AG04450 (cell line): ENCODE measurements around the gene FAM131C. TPM values are rescaled to one million over a fixed set of nuclear protein-coding genes. Genes with fewer than 3 reads are reported as not detected.
"Not testable (repeated sequence)": the region's sequence is repeated elsewhere in the genome, so short reads cannot be mapped to it uniquely, and the experiment has no call there.

ENCODE experiments used
- CTCF ChIA-PET: fragments of 300-600, 350-600 bp; formaldehyde crosslinking; extraction: SDS; loops from one replicate; lab custom pipeline; 2022; ENCODE audit warnings: antibody characterized with exemption, inconsistent platforms; lab: Charles Lee
- POLR2A ChIA-PET: fragments of 350-600 bp; formaldehyde crosslinking; extraction: SDS; loops from one replicate; lab custom pipeline; 2021; ENCODE audit warnings: antibody characterized with exemption, inconsistent platforms; lab: Yijun Ruan, JAX
- DNase-seq: peaks from one replicate; pipeline ENCODE4 v3.0.0-alpha.2; 2011; ENCODE audit warnings: low read depth, low spot score
- H3K27ac ChIP-seq: one replicate; pipeline ENCODE4 v1.5.1; 2012; ENCODE audit warnings: low read depth, low read length, control low read depth
- H3K27me3 ChIP-seq: one replicate; pipeline ENCODE4 v1.6.0; 2012; ENCODE audit warnings: low read length; ENCODE audit not compliant: control insufficient read depth, insufficient read depth
- H3K4me3 ChIP-seq: 2 replicates; pipeline ENCODE4 v1.5.1; 2011; ENCODE audit warnings: mild to moderate bottlenecking, low read depth, low read length, control low read depth
- H3K9me3 ChIP-seq: 2 replicates; pipeline ENCODE4 v1.5.1; 2012; ENCODE audit warnings: low read length; ENCODE audit not compliant: control insufficient read depth, insufficient read depth
- polyA plus RNA-seq: library from polyadenylated mRNA; depleted of rRNA; stranded (reverse); fragments of >200 nt; gene quantifications from 2 replicates; pipeline ENCODE4 v1.2.3, GENCODE V29; 2011
- TF ChIP-seq, protein P1 (sequence below): IDR thresholded peaks from 2 replicates; pipeline ENCODE4 v1.5.1; 2011; ENCODE audit warnings: low read depth, low read length, control low read depth, inconsistent platforms

FAM131C gene
- polyA plus RNA-seq, 1 experiment, result 0.20 TPM

DNA sequence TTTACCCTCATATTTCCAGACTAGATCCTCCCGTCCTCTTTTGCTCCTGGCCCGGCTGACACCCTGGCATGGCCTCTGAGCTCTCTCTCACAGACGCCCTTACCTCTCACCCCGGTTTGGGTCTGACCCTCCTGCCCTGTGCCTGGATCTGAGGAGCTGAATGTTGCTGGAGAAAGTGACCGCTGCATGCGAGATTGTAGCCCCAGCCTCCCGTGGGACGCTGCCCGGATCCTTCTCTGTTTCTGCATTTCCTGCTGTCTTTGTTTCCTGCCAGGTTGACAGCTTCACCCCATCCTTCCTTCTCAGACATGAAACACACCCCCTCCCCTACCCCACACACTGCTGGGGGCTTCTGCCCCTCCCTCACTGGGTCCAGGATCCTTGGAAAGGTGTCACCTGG, 9.5 kb downstream of the FAM131C start:
- CTCF ChIA-PET, result interaction anchor here (0.6 to 1.4 kb wide), 2 partner anchors 9 to 11 kb away, joined by 4 to 5 read pairs; no protein-coding TSS in a partner anchor
- no peak overlapping the region for H3K27ac ChIP-seq
- POLR2A ChIA-PET, result no interaction called here
- DNase-seq, result no peak
- TF ChIP-seq, protein P1, sequence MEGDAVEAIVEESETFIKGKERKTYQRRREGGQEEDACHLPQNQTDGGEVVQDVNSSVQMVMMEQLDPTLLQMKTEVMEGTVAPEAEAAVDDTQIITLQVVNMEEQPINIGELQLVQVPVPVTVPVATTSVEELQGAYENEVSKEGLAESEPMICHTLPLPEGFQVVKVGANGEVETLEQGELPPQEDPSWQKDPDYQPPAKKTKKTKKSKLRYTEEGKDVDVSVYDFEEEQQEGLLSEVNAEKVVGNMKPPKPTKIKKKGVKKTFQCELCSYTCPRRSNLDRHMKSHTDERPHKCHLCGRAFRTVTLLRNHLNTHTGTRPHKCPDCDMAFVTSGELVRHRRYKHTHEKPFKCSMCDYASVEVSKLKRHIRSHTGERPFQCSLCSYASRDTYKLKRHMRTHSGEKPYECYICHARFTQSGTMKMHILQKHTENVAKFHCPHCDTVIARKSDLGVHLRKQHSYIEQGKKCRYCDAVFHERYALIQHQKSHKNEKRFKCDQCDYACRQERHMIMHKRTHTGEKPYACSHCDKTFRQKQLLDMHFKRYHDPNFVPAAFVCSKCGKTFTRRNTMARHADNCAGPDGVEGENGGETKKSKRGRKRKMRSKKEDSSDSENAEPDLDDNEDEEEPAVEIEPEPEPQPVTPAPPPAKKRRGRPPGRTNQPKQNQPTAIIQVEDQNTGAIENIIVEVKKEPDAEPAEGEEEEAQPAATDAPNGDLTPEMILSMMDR, result no peak
- peaks cover 20% of the 10 kb centered on the region for H3K27me3 ChIP-seq
- no peak overlapping the region for H3K4me3 ChIP-seq
- H3K9me3 ChIP-seq, result no peaks in the 10 kb centered on the region

DNA sequence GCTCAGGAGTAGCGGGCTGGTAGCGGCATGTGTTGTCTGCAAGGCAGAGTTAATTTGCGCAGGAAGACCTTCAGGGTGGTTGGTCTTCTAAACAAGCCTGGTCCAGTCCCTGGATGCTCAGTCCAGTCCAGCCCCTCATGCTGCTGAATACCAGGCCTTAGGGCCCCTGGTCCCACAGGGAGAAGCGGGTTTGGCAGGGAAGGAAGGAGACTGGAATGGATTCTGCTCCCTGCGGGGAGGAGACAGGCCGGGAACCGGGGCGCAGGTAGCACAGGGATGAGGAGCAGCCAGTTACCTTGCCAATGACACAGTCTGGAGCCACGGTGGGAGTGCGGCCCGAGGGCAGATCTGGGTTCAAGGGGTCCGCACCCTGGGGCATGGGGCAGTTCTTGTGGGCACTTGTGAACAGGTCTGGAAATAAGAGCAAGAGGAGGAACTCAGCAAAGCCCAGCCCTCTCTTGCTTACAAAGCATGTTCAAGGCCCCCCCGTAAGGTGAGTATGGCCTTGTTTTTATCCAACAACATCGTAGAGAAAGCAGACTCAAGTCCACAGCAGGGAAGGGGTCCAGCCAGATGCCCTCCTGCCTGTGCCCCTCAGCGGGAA, 10.1 kb downstream of the FAM131C start:
- TF ChIP-seq, protein P1, result no peak
- no peak for DNase-seq
- peaks cover 20% of the 10 kb centered on the region for H3K27me3 ChIP-seq
- no peak overlapping the region for H3K4me3 ChIP-seq
- no peak overlapping the region for H3K27ac ChIP-seq
- CTCF ChIA-PET, result interaction anchor here (0.6 kb wide), 1 partner anchor 12 kb away, joined by 5 read pairs; no protein-coding TSS in a partner anchor
- H3K9me3 ChIP-seq, result no peaks in the 10 kb centered on the region
- POLR2A ChIA-PET, result no interaction called here

DNA sequence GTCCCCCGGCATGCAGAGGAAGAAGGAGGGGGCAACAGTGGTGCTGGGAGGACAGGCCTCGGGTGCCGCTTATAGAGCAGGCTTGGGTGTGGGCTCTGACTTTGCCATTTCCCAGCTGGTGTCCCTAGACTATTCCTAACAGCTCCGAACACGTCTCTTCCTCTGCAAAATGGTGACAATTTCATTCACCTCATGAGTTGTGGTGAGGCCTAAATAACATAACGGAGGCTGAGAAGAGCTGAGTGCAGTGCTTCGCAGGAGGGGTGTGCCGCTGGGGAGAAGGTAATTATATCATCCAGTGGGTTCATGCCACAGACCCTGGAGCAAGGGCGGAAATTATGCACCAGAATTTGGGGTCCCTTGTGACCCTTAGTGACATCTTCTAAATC, 10.8 kb downstream of the FAM131C start:
- H3K4me3 ChIP-seq, DNase-seq, POLR2A ChIA-PET, H3K27ac ChIP-seq, H3K9me3 ChIP-seq: not testable (repeated sequence)
- CTCF ChIA-PET, result interaction anchor here (0.6 kb wide), 1 partner anchor 322 kb away, joined by 4 read pairs; no protein-coding TSS in a partner anchor
- H3K27me3 ChIP-seq, result peaks cover 16% of the 10 kb centered on the region

DNA sequence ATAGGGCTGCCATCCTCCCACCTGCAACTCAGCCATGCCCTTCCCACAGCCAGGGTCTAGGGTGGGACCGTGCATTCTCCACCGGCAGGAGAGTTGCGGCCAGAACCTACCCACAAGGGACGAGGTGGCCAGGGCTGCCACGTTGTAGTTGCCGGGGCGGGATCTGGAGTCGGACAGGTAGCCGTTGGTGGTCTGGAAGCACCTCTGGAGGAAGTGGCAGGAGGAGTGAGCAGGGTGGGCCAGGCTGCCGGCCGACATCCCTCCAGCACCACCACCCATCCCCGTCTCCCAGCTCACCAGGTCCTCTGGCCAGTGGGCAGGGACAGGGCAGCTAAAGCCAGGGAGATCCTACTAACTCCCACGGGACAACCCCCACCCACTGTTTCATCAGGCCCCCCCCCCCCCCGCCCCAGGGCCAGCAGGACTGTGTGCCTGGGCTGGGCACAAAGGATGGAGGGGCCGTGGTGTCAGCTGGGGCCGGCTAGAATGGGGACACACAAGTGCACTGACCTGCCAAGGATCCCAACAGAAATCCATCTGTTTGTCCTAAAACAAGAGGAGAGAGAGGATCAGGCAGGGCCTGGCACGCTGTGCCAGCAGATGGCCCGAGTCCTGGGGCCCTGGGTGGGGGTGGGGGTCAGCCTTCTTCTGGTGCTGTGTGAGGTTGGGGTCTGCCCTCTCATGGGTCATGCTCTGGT, 11.3 kb downstream of the FAM131C start:
- POLR2A ChIA-PET, H3K9me3 ChIP-seq, H3K4me3 ChIP-seq, DNase-seq, H3K27ac ChIP-seq: not testable (repeated sequence)
- CTCF ChIA-PET, result interaction anchor here (0.6 kb wide), 1 partner anchor 322 kb away, joined by 4 read pairs; no protein-coding TSS in a partner anchor
- peaks cover 11% of the 10 kb centered on the region for H3K27me3 ChIP-seq

- ChIA-PET POLR2A (no interaction called here), CTCF (interaction anchor here (1.1 to 1.5 kb wide), 2 partner anchors 12 to 22 kb away, joined by 3 to 6 read pairs; partner anchors contain the start of gene FAM131C)
- TF ChIP-seq, protein P1, result no peak
- DNase-seq, result no peak
- Histone ChIP-seq H3K27ac (no peak overlapping the region), H3K27me3 (peaks cover 7% of the 10 kb centered on the region), H3K9me3 (no peaks in the 10 kb centered on the region), H3K4me3 (no peak overlapping the region)
Measured at GRCh38 chr1:16061266-16061665, 12.2 kb downstream of the FAM131C start.

- H3K9me3 ChIP-seq, CTCF ChIA-PET, DNase-seq, POLR2A ChIA-PET, H3K27me3 ChIP-seq, H3K4me3 ChIP-seq, H3K27ac ChIP-seq: not testable (repeated sequence)
Measured at GRCh38 chr1:16058394-16059120, 14.9 kb downstream of the FAM131C start.

DNA sequence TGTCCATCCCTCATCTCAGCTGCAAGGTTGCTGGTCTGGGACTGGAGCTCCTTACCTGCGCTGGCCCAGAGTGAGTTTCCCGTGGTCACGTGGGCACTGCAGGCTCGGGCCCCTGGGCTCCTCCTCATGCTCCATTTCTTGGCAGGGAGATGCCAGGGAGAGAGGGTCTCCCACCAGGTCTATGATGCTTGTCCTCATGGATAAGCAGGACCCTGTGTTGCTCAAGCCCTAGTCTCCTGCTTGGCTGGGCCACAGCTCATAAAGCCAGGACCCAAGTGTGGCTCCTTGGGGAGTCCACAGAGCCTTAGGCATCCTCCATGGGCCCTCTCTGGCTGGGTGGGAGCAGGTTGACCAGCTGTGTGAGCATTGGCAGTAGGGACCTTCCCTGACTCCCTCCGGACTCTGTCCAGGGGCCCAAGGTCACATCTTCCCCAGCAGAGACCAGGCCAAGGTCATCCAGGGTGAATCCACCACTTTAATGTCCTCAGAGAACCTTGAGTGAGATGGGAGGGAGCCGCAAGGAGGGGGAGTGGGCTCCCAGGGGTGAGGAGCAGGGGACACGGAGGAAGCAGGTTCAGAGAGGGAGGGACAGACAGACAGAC, 16.0 kb downstream of the FAM131C start:
- ChIA-PET CTCF (interaction anchor here (0.6 to 1.0 kb wide), 4 partner anchors 21 to 48 kb away, joined by 3 to 5 read pairs (median 3); no protein-coding TSS in a partner anchor), POLR2A (interaction anchor here (0.6 kb wide), 1 partner anchor 52 kb away, joined by 3 read pairs; no protein-coding TSS in a partner anchor)

GRCh38 chr1:16056521-16056912, 16.9 kb downstream of the FAM131C start:
- CTCF ChIA-PET, result interaction anchor here (0.5 to 1.7 kb wide), 12 partner anchors 10 to 344 kb away, joined by 3 to 14 read pairs (median 4); partner anchors contain the start of gene HSPB7
- peaks cover 10% of the 10 kb centered on the region for H3K27me3 ChIP-seq
- not testable (repeated sequence) for DNase-seq, H3K9me3 ChIP-seq, H3K4me3 ChIP-seq, H3K27ac ChIP-seq
- POLR2A ChIA-PET, result interaction anchor here (0.6 kb wide), 1 partner anchor 51 kb away, joined by 3 read pairs; no protein-coding TSS in a partner anchor

More for the DNA sequence above, 16.0 kb downstream of the FAM131C start:
- not testable (repeated sequence) for H3K4me3 ChIP-seq, H3K9me3 ChIP-seq, H3K27me3 ChIP-seq, H3K27ac ChIP-seq, DNase-seq
